ENCODE results near the gene NNT.
"Not testable (repeated sequence)": the region's sequence is repeated elsewhere in the genome, so short reads cannot be mapped to it uniquely, and the experiment has no call there.

- not testable (repeated sequence) for TF ChIP-seq POLR2A, CTCF (IDR thresholded peaks at IDR 0.05)
Measured at GRCh38 chr5:43719783-43720182, 116.8 kb downstream of the NNT start.
